HCT116 (cell line): Measurements from ENCODE around the gene UVRAG.

ENCODE experiments used
- CEBPB ChIP-seq: IDR thresholded peaks from 2 replicates; pipeline ENCODE4 v1.6.1; 2012; ENCODE audit warnings: low read depth
- CTCF ChIP-seq, 3 experiments: fragments of 200-600 bp in 1 of 3; sonication (generic) in 1 of 3; IDR thresholded peaks in 2 of 3; conservative IDR thresholded peaks in 1 of 3; 2 replicates each; pipeline ENCODE4 v1.5.1; 2012 to 2017; ENCODE audit warnings: low read depth in 2 of 3, low read length in 2 of 3, antibody characterized with exemption in 1 of 3, borderline replicate concordance in 1 of 3, control low read depth in 1 of 3, mild to moderate bottlenecking in 1 of 3, mixed read lengths in 1 of 3, mixed run types in 1 of 3, moderate library complexity in 1 of 3; ENCODE audit not compliant: insufficient read depth in 1 of 3
- EZH2 ChIP-seq: fragments of 200-600 bp; sonication (generic); IDR thresholded peaks from 2 replicates; pipeline ENCODE4 v1.6.1; 2017; ENCODE audit warnings: antibody characterized with exemption, mixed run types
- FOSL1 ChIP-seq: IDR thresholded peaks from 2 replicates; pipeline ENCODE4 v1.6.1; 2012; ENCODE audit warnings: low read depth
- JUND ChIP-seq: IDR thresholded peaks from 2 replicates; pipeline ENCODE4 v1.6.1; 2012
- MAX ChIP-seq: IDR thresholded peaks from 2 replicates; pipeline ENCODE4 v1.6.1; 2012
- POLR2A ChIP-seq: IDR thresholded peaks from 2 replicates; pipeline ENCODE4 v1.7.0; 2011; ENCODE audit warnings: borderline replicate concordance; ENCODE audit not compliant: insufficient read depth, insufficient read length; ENCODE audit errors: extremely low read depth
- POLR2AphosphoS5 ChIP-seq: IDR thresholded peaks from 2 replicates; pipeline ENCODE4 v1.6.1; 2011; ENCODE audit warnings: mild to moderate bottlenecking, low read depth, low read length, moderate library complexity
- SP1 ChIP-seq: IDR thresholded peaks from 2 replicates; pipeline ENCODE4 v1.6.1; 2012; ENCODE audit warnings: low read depth
- SRF ChIP-seq: IDR thresholded peaks from 2 replicates; pipeline ENCODE4 v1.6.1; 2012; ENCODE audit warnings: low read depth
- YY1 ChIP-seq: IDR thresholded peaks from 2 replicates; pipeline ENCODE4 v1.6.1; 2011; ENCODE audit warnings: low read length, low read depth, moderate library complexity, mild to moderate bottlenecking; ENCODE audit not compliant: insufficient replicate concordance; ENCODE audit errors: extremely low read depth
- ZNF274 ChIP-seq: fragments of 200-500 bp; sonication (Bioruptor generic); IDR thresholded peaks from 2 replicates; pipeline ENCODE4 v1.6.1; 2014; ENCODE audit warnings: mild to moderate bottlenecking, low read depth, low read length, inconsistent platforms
- TF ChIP-seq, protein P1 (sequence below): IDR thresholded peaks from 2 replicates; pipeline ENCODE4 v1.6.1; 2012; ENCODE audit warnings: low read depth
- TF ChIP-seq, protein P2 (sequence below): IDR thresholded peaks from 2 replicates; pipeline ENCODE4 v1.6.1; 2012

GRCh38 chr11:76166314-76166713 is 351.3 kb downstream of the UVRAG start:
- TF ChIP-seq, protein P1, sequence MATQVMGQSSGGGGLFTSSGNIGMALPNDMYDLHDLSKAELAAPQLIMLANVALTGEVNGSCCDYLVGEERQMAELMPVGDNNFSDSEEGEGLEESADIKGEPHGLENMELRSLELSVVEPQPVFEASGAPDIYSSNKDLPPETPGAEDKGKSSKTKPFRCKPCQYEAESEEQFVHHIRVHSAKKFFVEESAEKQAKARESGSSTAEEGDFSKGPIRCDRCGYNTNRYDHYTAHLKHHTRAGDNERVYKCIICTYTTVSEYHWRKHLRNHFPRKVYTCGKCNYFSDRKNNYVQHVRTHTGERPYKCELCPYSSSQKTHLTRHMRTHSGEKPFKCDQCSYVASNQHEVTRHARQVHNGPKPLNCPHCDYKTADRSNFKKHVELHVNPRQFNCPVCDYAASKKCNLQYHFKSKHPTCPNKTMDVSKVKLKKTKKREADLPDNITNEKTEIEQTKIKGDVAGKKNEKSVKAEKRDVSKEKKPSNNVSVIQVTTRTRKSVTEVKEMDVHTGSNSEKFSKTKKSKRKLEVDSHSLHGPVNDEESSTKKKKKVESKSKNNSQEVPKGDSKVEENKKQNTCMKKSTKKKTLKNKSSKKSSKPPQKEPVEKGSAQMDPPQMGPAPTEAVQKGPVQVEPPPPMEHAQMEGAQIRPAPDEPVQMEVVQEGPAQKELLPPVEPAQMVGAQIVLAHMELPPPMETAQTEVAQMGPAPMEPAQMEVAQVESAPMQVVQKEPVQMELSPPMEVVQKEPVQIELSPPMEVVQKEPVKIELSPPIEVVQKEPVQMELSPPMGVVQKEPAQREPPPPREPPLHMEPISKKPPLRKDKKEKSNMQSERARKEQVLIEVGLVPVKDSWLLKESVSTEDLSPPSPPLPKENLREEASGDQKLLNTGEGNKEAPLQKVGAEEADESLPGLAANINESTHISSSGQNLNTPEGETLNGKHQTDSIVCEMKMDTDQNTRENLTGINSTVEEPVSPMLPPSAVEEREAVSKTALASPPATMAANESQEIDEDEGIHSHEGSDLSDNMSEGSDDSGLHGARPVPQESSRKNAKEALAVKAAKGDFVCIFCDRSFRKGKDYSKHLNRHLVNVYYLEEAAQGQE = no peak
- TF ChIP-seq CTCF (IDR thresholded peaks at IDR 0.05 in 2 of 3, conservative IDR thresholded peaks at IDR 0.05 in 1 of 3; ENCODE audit: borderline replicate concordance in 1 of 3, insufficient read depth in 1 of 3, low read depth in 2 of 3, low read length in 2 of 3) (no peak), POLR2AphosphoS5 (no peak), SRF (no peak), POLR2A (no peak), MAX (no peak), ZNF274 (no peak), SP1 (no peak), JUND (no peak), CEBPB (no peak), FOSL1 (no peak), YY1 (no peak), EZH2 (no peak)
- TF ChIP-seq, protein P2, sequence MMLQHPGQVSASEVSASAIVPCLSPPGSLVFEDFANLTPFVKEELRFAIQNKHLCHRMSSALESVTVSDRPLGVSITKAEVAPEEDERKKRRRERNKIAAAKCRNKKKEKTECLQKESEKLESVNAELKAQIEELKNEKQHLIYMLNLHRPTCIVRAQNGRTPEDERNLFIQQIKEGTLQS = no peak
